Breast epithelium (tissue), 3 donors: Measurements from ENCODE around the gene PFKP.
"Not testable (repeated sequence)": the region's sequence is repeated elsewhere in the genome, so short reads cannot be mapped to it uniquely, and the experiment has no call there.

Experiments
- POLR2A ChIP-seq: fragments of 450-650 bp; IDR thresholded peaks from one replicate; pipeline ENCODE4 v1.6.1; 2016; ENCODE audit warnings: antibody characterized with exemption, mild to moderate bottlenecking, moderate library complexity
- POLR2AphosphoS5 ChIP-seq, 3 donors: sonication (generic); formaldehyde crosslinking; IDR thresholded peaks; one replicate each; pipeline ENCODE4 v1.6.1; 2017; ENCODE audit warnings: antibody characterized with exemption in 3 of 3
- TF ChIP-seq, protein P1 (sequence below), 3 donors: fragments of 450-650 bp; IDR thresholded peaks; one replicate each; pipeline ENCODE4 v1.5.1; 2016 to 2017; ENCODE audit warnings: antibody characterized with exemption in 3 of 3, mild to moderate bottlenecking in 3 of 3, moderate library complexity in 3 of 3

DNA sequence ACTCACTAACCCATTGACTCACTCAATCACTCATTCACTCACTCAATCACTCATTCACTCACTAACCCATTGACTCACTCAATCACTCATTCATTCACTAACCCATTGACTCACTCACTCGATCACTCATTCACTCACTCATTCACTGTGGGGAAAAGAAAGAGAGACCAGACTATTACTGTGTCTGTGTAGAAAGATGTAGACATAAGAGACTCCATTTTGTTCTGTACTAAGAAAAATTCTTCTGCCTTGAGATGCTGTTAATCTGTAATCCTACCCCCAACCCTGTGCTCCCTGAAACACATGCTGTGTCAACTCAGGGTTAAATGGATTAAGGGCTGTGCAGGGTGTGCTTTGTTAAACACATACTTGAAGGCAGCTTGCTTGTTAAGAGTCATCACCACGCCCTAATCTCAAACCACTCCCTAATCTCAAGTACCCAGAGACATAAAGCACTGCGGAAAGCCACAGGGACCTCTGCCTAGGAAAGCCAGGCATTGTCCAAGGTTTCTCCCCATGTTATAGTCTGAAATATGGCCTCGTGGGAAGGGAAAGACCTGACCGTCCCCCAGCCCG, 5.9 kb upstream of the PFKP start:
- TF ChIP-seq, protein P1, sequence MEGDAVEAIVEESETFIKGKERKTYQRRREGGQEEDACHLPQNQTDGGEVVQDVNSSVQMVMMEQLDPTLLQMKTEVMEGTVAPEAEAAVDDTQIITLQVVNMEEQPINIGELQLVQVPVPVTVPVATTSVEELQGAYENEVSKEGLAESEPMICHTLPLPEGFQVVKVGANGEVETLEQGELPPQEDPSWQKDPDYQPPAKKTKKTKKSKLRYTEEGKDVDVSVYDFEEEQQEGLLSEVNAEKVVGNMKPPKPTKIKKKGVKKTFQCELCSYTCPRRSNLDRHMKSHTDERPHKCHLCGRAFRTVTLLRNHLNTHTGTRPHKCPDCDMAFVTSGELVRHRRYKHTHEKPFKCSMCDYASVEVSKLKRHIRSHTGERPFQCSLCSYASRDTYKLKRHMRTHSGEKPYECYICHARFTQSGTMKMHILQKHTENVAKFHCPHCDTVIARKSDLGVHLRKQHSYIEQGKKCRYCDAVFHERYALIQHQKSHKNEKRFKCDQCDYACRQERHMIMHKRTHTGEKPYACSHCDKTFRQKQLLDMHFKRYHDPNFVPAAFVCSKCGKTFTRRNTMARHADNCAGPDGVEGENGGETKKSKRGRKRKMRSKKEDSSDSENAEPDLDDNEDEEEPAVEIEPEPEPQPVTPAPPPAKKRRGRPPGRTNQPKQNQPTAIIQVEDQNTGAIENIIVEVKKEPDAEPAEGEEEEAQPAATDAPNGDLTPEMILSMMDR (IDR thresholded peaks at IDR 0.05), result not testable (repeated sequence)
- TF ChIP-seq POLR2AphosphoS5 (IDR thresholded peaks at IDR 0.05); POLR2A: not testable (repeated sequence)
